ENCODE data around the gene SLC13A3.

SLC13A3 gene

GRCh38 chr20:46549188-46549972 is 101.9 kb downstream of the SLC13A3 start:
- no peak overlapping the region for H2AFZ ChIP-seq (ENCODE audit: low read length)
- H3K4me2 ChIP-seq (ENCODE audit: low read length): no peak overlapping the region
- TF ChIP-seq CTCF (IDR thresholded peaks at IDR 0.05; ENCODE audit: low read length): no peak
- no peak for TF ChIP-seq EZH2 (IDR thresholded peaks at IDR 0.05; ENCODE audit: borderline replicate concordance, low read length)
- H3K27me3 ChIP-seq (ENCODE audit: insufficient read depth, low read length): no peaks in the 10 kb centered on the region
- H3K27ac ChIP-seq (ENCODE audit: low read depth, low read length, poor library complexity, severe bottlenecking): no peak overlapping the region
- no peak overlapping the region for H3K4me3 ChIP-seq (ENCODE audit: low read depth, low read length, poor library complexity, severe bottlenecking)
- H4K20me1 ChIP-seq (ENCODE audit: insufficient read depth, low read length): no peaks in the 10 kb centered on the region
- H3K9me2 ChIP-seq (ENCODE audit: low read depth, low read length): no peaks in the 10 kb centered on the region
- no peak overlapping the region for H3K9ac ChIP-seq (ENCODE audit: low read length)
- no peaks in the 10 kb centered on the region for H3F3A ChIP-seq (ENCODE audit: insufficient read depth, low read length)
- no peaks in the 10 kb centered on the region for H3K9me3 ChIP-seq (ENCODE audit: low read length)
- no peaks in the 10 kb centered on the region for H3K4me1 ChIP-seq (ENCODE audit: insufficient read depth, low read length, severe bottlenecking)
- no peaks in the 10 kb centered on the region for H3K36me3 ChIP-seq (ENCODE audit: insufficient read depth, low read length)
- H3K79me2 ChIP-seq (ENCODE audit: insufficient read depth, low read length): no peaks in the 10 kb centered on the region

DNA sequence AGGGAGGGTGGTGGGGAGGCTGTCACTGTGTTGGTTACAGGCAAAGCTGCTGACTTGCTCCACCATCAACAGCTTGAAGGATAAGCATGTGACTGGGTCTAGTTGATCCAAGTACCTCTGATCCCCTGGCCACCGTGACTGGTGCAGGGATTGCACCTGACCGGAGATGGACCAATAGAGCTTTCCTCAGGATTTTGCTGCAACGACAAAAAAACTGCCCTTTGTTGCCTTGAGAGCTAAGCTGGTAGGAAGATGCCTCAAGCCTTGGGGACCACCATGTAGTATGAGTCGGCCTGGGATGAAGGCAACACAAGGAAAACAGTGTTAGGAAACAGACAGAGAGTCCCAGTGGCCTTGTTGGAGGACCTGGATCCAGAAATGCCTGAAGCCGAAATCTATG is 102.6 kb downstream of the SLC13A3 start:
- H3K4me2 ChIP-seq (ENCODE audit: low read length): no peak overlapping the region
- H3K27me3 ChIP-seq (ENCODE audit: insufficient read depth, low read length): no peaks in the 10 kb centered on the region
- TF ChIP-seq EZH2 (IDR thresholded peaks at IDR 0.05; ENCODE audit: borderline replicate concordance, low read length): no peak
- TF ChIP-seq CTCF (IDR thresholded peaks at IDR 0.05; ENCODE audit: low read length): no peak
- H3K9ac ChIP-seq (ENCODE audit: low read length): no peak overlapping the region
- H3K27ac ChIP-seq (ENCODE audit: low read depth, low read length, poor library complexity, severe bottlenecking): no peak overlapping the region
- no peaks in the 10 kb centered on the region for H3K4me1 ChIP-seq (ENCODE audit: insufficient read depth, low read length, severe bottlenecking)
- H3K36me3 ChIP-seq (ENCODE audit: insufficient read depth, low read length): no peaks in the 10 kb centered on the region
- H3K4me3 ChIP-seq (ENCODE audit: low read depth, low read length, poor library complexity, severe bottlenecking): no peak overlapping the region
- no peak overlapping the region for H2AFZ ChIP-seq (ENCODE audit: low read length)
- H3K9me3 ChIP-seq (ENCODE audit: low read length): no peaks in the 10 kb centered on the region
- no peaks in the 10 kb centered on the region for H3K9me2 ChIP-seq (ENCODE audit: low read depth, low read length)
- no peaks in the 10 kb centered on the region for H3F3A ChIP-seq (ENCODE audit: insufficient read depth, low read length)
- no peaks in the 10 kb centered on the region for H4K20me1 ChIP-seq (ENCODE audit: insufficient read depth, low read length)
- no peaks in the 10 kb centered on the region for H3K79me2 ChIP-seq (ENCODE audit: insufficient read depth, low read length)

GRCh38 chr20:46547995-46548394 is 103.3 kb downstream of the SLC13A3 start:
- Histone ChIP-seq H3K4me1 (ENCODE audit: insufficient read depth, low read length, severe bottlenecking) (no peaks in the 10 kb centered on the region), H3K9me3 (ENCODE audit: low read length) (no peaks in the 10 kb centered on the region), H3K27ac (ENCODE audit: low read depth, low read length, poor library complexity, severe bottlenecking) (no peak overlapping the region), H4K20me1 (ENCODE audit: insufficient read depth, low read length) (no peaks in the 10 kb centered on the region), H3F3A (ENCODE audit: insufficient read depth, low read length) (no peaks in the 10 kb centered on the region), H3K9ac (ENCODE audit: low read length) (no peak overlapping the region), H3K9me2 (ENCODE audit: low read depth, low read length) (no peaks in the 10 kb centered on the region), H3K4me3 (ENCODE audit: low read depth, low read length, poor library complexity, severe bottlenecking) (no peak overlapping the region), H3K4me2 (ENCODE audit: low read length) (no peak overlapping the region), H3K36me3 (ENCODE audit: insufficient read depth, low read length) (no peaks in the 10 kb centered on the region), H3K79me2 (ENCODE audit: insufficient read depth, low read length) (no peaks in the 10 kb centered on the region), H2AFZ (ENCODE audit: low read length) (no peak overlapping the region), H3K27me3 (ENCODE audit: insufficient read depth, low read length) (no peaks in the 10 kb centered on the region)
- no peak for TF ChIP-seq CTCF (IDR thresholded peaks at IDR 0.05; ENCODE audit: low read length)
- TF ChIP-seq EZH2 (IDR thresholded peaks at IDR 0.05; ENCODE audit: borderline replicate concordance, low read length): no peak

Data from OCI-LY1 (cell line).